ENCODE data around the gene SERTAD2. TPM values are rescaled to one million over a fixed set of nuclear protein-coding genes. Genes with fewer than 3 reads are reported as not detected.

SERTAD2 gene
- total and polyA plus RNA-seq, 2 of the 4 experiments (the other 2 are of a cell fraction): 5.0 to 11.0 TPM

DNA sequence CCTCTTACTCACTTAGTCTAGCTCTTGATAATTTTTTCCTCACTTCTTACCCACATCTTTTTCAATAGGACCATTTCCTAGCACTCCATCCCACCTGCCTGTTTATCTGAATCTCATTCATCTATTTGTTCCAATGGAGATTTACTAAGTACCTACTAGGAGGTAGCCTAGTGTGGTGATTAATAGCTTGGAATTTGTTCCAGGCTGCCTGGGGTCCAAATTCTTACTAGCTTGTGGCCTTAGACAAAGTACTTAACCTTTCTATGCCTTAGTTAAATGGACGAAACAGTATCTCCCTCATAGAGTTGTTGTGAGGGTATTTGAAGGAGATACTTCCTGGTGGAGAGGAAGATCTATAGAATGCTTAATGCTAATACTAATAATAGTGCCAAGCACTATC lies 42.9 kb upstream of the SERTAD2 start:
- peaks cover 3% of the 10 kb centered on the region; the same call in 1 of the 2 replicates for H3K9me3 ChIP-seq (ENCODE audit: control insufficient read depth, insufficient read depth, low read length)
- no peak overlapping the region for H3K9ac ChIP-seq (ENCODE audit: low read depth, low read length)
- no peaks in the 10 kb centered on the region for H3K36me3 ChIP-seq (ENCODE audit: control insufficient read depth, insufficient read depth, low read length)
- H2BK120ac ChIP-seq (ENCODE audit: low read depth, low read length): no peak overlapping the region
- H4K5ac ChIP-seq (ENCODE audit: low read depth, low read length): no peak overlapping the region
- H3K27me3 ChIP-seq (ENCODE audit: control insufficient read depth, insufficient read depth, low read length): no peaks in the 10 kb centered on the region
- H3K23ac ChIP-seq (ENCODE audit: low read depth, low read length): no peak overlapping the region
- no peak overlapping the region for H2BK20ac ChIP-seq (ENCODE audit: low read depth, low read length)
- peaks cover 5 to 9% of the 10 kb centered on the region in 2 experiments; a peak in 1 of 4 replicates for H3K79me1 ChIP-seq (ENCODE audit: low read depth in 1 of 2, low read length in 2 of 2)
- H4K8ac ChIP-seq (ENCODE audit: low read depth in 2 of 2, low read length in 2 of 2): no peak overlapping the region
- no peak overlapping the region for H3K27ac ChIP-seq (ENCODE audit: insufficient read depth, low read length)
- WGBS, 2 experiments (ENCODE audit: extremely low coverage in 2 of 2, insufficient read length in 1 of 2): no CpG with 5 or more reads among the region's 1 CpG
- no peaks in the 10 kb centered on the region; the same call in 1 of the 2 replicates for H3K9me1 ChIP-seq (ENCODE audit: insufficient read depth, low read length)
- no peak overlapping the region for H2AK9ac ChIP-seq (replicated peaks; ENCODE audit: low read depth, low read length, poor library complexity)
- H3K56ac ChIP-seq (ENCODE audit: extremely low read depth, insufficient read depth, low read length): no peak overlapping the region
- peaks cover 16% of the 10 kb centered on the region for H3K4me1 ChIP-seq (ENCODE audit: control insufficient read depth, insufficient read depth, low read length)
- no TSS peak for BruUV-seq (replicated peaks)
- H2AK5ac ChIP-seq (ENCODE audit: low read depth, low read length): no peak overlapping the region
- H3K14ac ChIP-seq (replicated peaks; ENCODE audit: low read depth, low read length): no peak overlapping the region
- TF ChIP-seq RCOR1 (IDR thresholded peaks at IDR 0.05; ENCODE audit: insufficient replicate concordance, low read length): no peak
- TF ChIP-seq, protein P1, sequence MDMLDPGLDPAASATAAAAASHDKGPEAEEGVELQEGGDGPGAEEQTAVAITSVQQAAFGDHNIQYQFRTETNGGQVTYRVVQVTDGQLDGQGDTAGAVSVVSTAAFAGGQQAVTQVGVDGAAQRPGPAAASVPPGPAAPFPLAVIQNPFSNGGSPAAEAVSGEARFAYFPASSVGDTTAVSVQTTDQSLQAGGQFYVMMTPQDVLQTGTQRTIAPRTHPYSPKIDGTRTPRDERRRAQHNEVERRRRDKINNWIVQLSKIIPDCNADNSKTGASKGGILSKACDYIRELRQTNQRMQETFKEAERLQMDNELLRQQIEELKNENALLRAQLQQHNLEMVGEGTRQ (IDR thresholded peaks at IDR 0.05; ENCODE audit: low read depth, low read length): no peak
- no peak for TF ChIP-seq CHD1 (IDR thresholded peaks at IDR 0.05; ENCODE audit: low read depth, low read length)
- no peak overlapping the region for H2BK5ac ChIP-seq (ENCODE audit: low read depth, low read length, poor library complexity, severe bottlenecking)
- ChIA-PET POLR2A (ENCODE audit: unreplicated experiment) (no interaction called here), CTCF (interaction anchor here (0.9 kb wide), 1 partner anchor 54 kb away, joined by 3 read pairs; no protein-coding TSS in a partner anchor)
- H3K18ac ChIP-seq (ENCODE audit: low read depth, low read length): no peak overlapping the region
- DNase-seq: no peak
- in situ Hi-C loops (cut with MboI; ENCODE audit: low sequenced_read_pairs): no loop called here
- no peak for ATAC-seq (ENCODE audit: low read depth)
- no peaks in the 10 kb centered on the region for H4K20me1 ChIP-seq (ENCODE audit: insufficient read depth, low read length)
- intact Hi-C loops (cut with micrococcal nuclease): loop anchor here (5.0 kb wide), 1 partner anchor 36 kb away; no protein-coding TSS in a partner anchor
- H3K4ac ChIP-seq (ENCODE audit: low read depth, low read length): no peak overlapping the region
- dilution Hi-C loops (cut with HindIII; ENCODE audit: low sequenced_read_pairs, unreplicated experiment): no loop called here
- H2BK15ac ChIP-seq (ENCODE audit: low read depth, low read length): no peak overlapping the region
- H3K4me3 ChIP-seq (ENCODE audit: insufficient read depth, low read depth, low read length): no peak overlapping the region
- no peak overlapping the region for H4K91ac ChIP-seq (ENCODE audit: insufficient read depth, low read depth, low read length)
- H2AFZ ChIP-seq (replicated peaks; ENCODE audit: low read length, poor library complexity): no peak overlapping the region
- H3K4me2 ChIP-seq (ENCODE audit: low read depth, low read length): no peak overlapping the region
